Upper lobe of left lung (tissue), 6 donors: ENCODE results near the gene TSPYL1. TPM values are rescaled to one million over a fixed set of nuclear protein-coding genes. Genes with fewer than 3 reads are reported as not detected.

Experiments
- total RNA-seq, 6 donors: library from RNA; depleted of rRNA in 4 of 6; stranded (reverse); fragments of >200 nt in 4 of 6; gene quantifications; one replicate each; pipeline versions ENCODE4 v1.1.0 to v1.2.1, GENCODE V29; 2016 to 2021
- donor health status: DM: no; HTN: no; CAD: no; lungs with moderate emphysema.
- donor health status: DM: no; HTN: yes; CAD: no; lungs with severe emphysema.

TSPYL1 gene
- total RNA-seq, 6 donors from 2014 or later = 33.5 to 83.6 (median 64.9) TPM

Other genes starting within 250 kb of the TSPYL1 start
- gene FRK, start 219.0 kb downstream of the TSPYL1 start, total RNA-seq = 1 to 10 TPM; 2.2 to 9.8 (median 5.9) TPM
- 10 to 100 TPM in 5 of 6 donors, 1 to 10 TPM in 1; 5.4 to 55.6 (median 28.8) TPM for gene NT5DC1, start 179.1 kb downstream of the TSPYL1 start, total RNA-seq
- 1 to 10 TPM in 2 of 6 donors, under 1 TPM in 1, not detected in 3; 0.23 to 4.2 (median 2.5) TPM for gene COL10A1, start 153.8 kb downstream of the TSPYL1 start, total RNA-seq
- 10 to 100 TPM in 2 of 6 donors, 1 to 10 TPM in 4; 4.4 to 13.0 (median 9.4) TPM for gene TSPYL4, start 25.9 kb downstream of the TSPYL1 start, total RNA-seq
- gene DSE, start 91.0 kb upstream of the TSPYL1 start, total RNA-seq = 10 to 100 TPM; 20.1 to 68.1 (median 40.6) TPM
- gene CALHM6, start 181.4 kb upstream of the TSPYL1 start, total RNA-seq = 10 to 100 TPM in 1 of 6 donors, 1 to 10 TPM in 3, not detected in 2; 2.7 to 23.0 (median 7.1) TPM
- 1 to 10 TPM in 4 of 6 donors, under 1 TPM in 2; 0.76 to 2.9 (median 1.2) TPM for gene CALHM5, start 231.7 kb upstream of the TSPYL1 start, total RNA-seq